Activated B cell treated with CpG ODN at 0.5 μM for 24 hours (primary cell): ENCODE results near the gene LGI2. TPM values are rescaled to one million over a fixed set of nuclear protein-coding genes. Genes with fewer than 3 reads are reported as not detected.

Experiments
- ATAC-seq: fragments of 200-7000 bp; cut with Tn5 transposase; one replicate; pipeline ENCODE4 v1.10.0; 2021; ENCODE audit warnings: low read depth, mild to moderate bottlenecking, moderate library complexity
- CTCF ChIA-PET: fragments of 350-600 bp; sonication (Branson Sonifier 250); formaldehyde crosslinking; loops from one replicate; lab custom pipeline; 2021; ENCODE audit warnings: antibody characterized with exemption; lab: Charles Lee
- POLR2A ChIA-PET: fragments of 350-600 bp; sonication (Branson Sonifier 250); formaldehyde crosslinking; loops from one replicate; lab custom pipeline; 2021; ENCODE audit warnings: antibody characterized with exemption; lab: Charles Lee
- DNase-seq: peaks from one replicate; pipeline ENCODE4 v3.0.0; 2022
- H3K27ac Mint-ChIP-seq: one replicate; pipeline ENCODE4 v1.8.0; 2020; ENCODE audit warnings: mixed read lengths
- H3K27me3 Mint-ChIP-seq: one replicate; pipeline ENCODE4 v1.8.0; 2021; ENCODE audit warnings: mixed read lengths
- H3K36me3 Mint-ChIP-seq: one replicate; pipeline ENCODE4 v1.8.0; 2021; ENCODE audit warnings: low read depth, mixed read lengths
- H3K4me1 Mint-ChIP-seq: one replicate; pipeline ENCODE4 v1.8.0; 2021; ENCODE audit warnings: mixed read lengths
- H3K4me3 Mint-ChIP-seq: one replicate; pipeline ENCODE4 v1.8.0; 2020; ENCODE audit warnings: mild to moderate bottlenecking, mixed read lengths
- H3K9me3 Mint-ChIP-seq: one replicate; pipeline ENCODE4 v1.8.0; 2020; ENCODE audit warnings: mixed read lengths
- CTCF ChIP-seq: fragments of 200-600 bp; IDR thresholded peaks from one replicate; pipeline ENCODE4 v1.8.0; 2022; ENCODE audit warnings: antibody characterized with exemption, mild to moderate bottlenecking
- intact Hi-C: fragments of 100-400 bp; cut with micrococcal nuclease; formaldehyde crosslinking; loops from one replicate; pipeline ENCODE4 v1.15.1; 2024
- total RNA-seq: library from RNA; stranded (reverse); gene quantifications from 2 replicates; pipeline ENCODE4 v1.2.3, GENCODE V29; 2022

LGI2 gene
- total RNA-seq, 1 donor from 2014 or later = not detected

GRCh38 chr4:25007598-25007997, 23.1 kb downstream of the LGI2 start:
- H3K9me3 Mint-ChIP-seq = no peaks in the 10 kb centered on the region
- no peak overlapping the region for H3K4me3 Mint-ChIP-seq
- TF ChIP-seq CTCF = no peak
- H3K27me3 Mint-ChIP-seq = peaks cover 9% of the 10 kb centered on the region
- intact Hi-C loops = no loop called here
- ChIA-PET POLR2A (no interaction called here), CTCF (no interaction called here)
- ATAC-seq (no peak), DNase-seq (no peak)
- H3K36me3 Mint-ChIP-seq = no peaks in the 10 kb centered on the region
- H3K4me1 Mint-ChIP-seq = no peaks in the 10 kb centered on the region
- H3K27ac Mint-ChIP-seq = no peak overlapping the region

- Mint-ChIP-seq H3K36me3 (no peaks in the 10 kb centered on the region), H3K9me3 (no peaks in the 10 kb centered on the region), H3K27me3 (peaks cover 14% of the 10 kb centered on the region), H3K4me3 (no peak overlapping the region), H3K27ac (no peak overlapping the region), H3K4me1 (peaks cover 7% of the 10 kb centered on the region)
- CTCF ChIA-PET = interaction anchor here (1.2 kb wide), 1 partner anchor 23 kb away, joined by 3 read pairs; no protein-coding TSS in a partner anchor
- POLR2A ChIA-PET = no interaction called here
- TF ChIP-seq CTCF = no peak
- ATAC-seq (no peak), DNase-seq (no peak)
- intact Hi-C loops = no loop called here
Measured at GRCh38 chr4:25002681-25003080, 28.1 kb downstream of the LGI2 start.

GRCh38 chr4:25001509-25001908, 29.2 kb downstream of the LGI2 start:
- CTCF ChIA-PET = no interaction called here
- ATAC-seq (no peak), DNase-seq (no peak)
- H3K4me3 Mint-ChIP-seq = no peak overlapping the region
- no peak overlapping the region for H3K27ac Mint-ChIP-seq
- intact Hi-C loops = no loop called here
- no peaks in the 10 kb centered on the region for H3K36me3 Mint-ChIP-seq
- peaks cover 9% of the 10 kb centered on the region for H3K27me3 Mint-ChIP-seq
- POLR2A ChIA-PET = no interaction called here
- peaks cover 7% of the 10 kb centered on the region for H3K4me1 Mint-ChIP-seq
- no peaks in the 10 kb centered on the region for H3K9me3 Mint-ChIP-seq
- TF ChIP-seq CTCF = no peak

- no peaks in the 10 kb centered on the region for H3K36me3 Mint-ChIP-seq
- no peak for ATAC-seq
- no peak for DNase-seq
Measured at GRCh38 chr4:25000639-25001038, 30.1 kb downstream of the LGI2 start.

GRCh38 chr4:24999392-25000089, 31.2 kb downstream of the LGI2 start:
- no peaks in the 10 kb centered on the region for H3K36me3 Mint-ChIP-seq

More at GRCh38 chr4:25000639-25001038, 30.1 kb downstream of the LGI2 start:
- no peaks in the 10 kb centered on the region for H3K9me3 Mint-ChIP-seq
- H3K27ac Mint-ChIP-seq = no peak overlapping the region
- intact Hi-C loops = no loop called here
- H3K27me3 Mint-ChIP-seq = peaks cover 7% of the 10 kb centered on the region
- ChIA-PET POLR2A (no interaction called here), CTCF (no interaction called here)
- no peak for TF ChIP-seq CTCF
- no peak overlapping the region for H3K4me3 Mint-ChIP-seq
- H3K4me1 Mint-ChIP-seq = peaks cover 7% of the 10 kb centered on the region

More at GRCh38 chr4:24999392-25000089, 31.2 kb downstream of the LGI2 start:
- Mint-ChIP-seq H3K27me3 (peaks cover 6% of the 10 kb centered on the region), H3K4me3 (no peak overlapping the region), H3K4me1 (peaks cover 7% of the 10 kb centered on the region), H3K9me3 (no peaks in the 10 kb centered on the region), H3K27ac (no peak overlapping the region)
- POLR2A ChIA-PET = no interaction called here
- no peak for DNase-seq
- intact Hi-C loops = no loop called here
- ATAC-seq = no peak
- no peak for TF ChIP-seq CTCF
- CTCF ChIA-PET = no interaction called here
